ENCODE results near the gene LRRC75A.
"Not testable (repeated sequence)": the region's sequence is repeated elsewhere in the genome, so short reads cannot be mapped to it uniquely, and the experiment has no call there.

Gene LRRC75A, protein sequence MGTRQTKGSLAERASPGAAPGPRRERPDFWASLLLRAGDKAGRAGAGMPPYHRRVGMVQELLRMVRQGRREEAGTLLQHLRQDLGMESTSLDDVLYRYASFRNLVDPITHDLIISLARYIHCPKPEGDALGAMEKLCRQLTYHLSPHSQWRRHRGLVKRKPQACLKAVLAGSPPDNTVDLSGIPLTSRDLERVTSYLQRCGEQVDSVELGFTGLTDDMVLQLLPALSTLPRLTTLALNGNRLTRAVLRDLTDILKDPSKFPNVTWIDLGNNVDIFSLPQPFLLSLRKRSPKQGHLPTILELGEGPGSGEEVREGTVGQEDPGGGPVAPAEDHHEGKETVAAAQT

DNA sequence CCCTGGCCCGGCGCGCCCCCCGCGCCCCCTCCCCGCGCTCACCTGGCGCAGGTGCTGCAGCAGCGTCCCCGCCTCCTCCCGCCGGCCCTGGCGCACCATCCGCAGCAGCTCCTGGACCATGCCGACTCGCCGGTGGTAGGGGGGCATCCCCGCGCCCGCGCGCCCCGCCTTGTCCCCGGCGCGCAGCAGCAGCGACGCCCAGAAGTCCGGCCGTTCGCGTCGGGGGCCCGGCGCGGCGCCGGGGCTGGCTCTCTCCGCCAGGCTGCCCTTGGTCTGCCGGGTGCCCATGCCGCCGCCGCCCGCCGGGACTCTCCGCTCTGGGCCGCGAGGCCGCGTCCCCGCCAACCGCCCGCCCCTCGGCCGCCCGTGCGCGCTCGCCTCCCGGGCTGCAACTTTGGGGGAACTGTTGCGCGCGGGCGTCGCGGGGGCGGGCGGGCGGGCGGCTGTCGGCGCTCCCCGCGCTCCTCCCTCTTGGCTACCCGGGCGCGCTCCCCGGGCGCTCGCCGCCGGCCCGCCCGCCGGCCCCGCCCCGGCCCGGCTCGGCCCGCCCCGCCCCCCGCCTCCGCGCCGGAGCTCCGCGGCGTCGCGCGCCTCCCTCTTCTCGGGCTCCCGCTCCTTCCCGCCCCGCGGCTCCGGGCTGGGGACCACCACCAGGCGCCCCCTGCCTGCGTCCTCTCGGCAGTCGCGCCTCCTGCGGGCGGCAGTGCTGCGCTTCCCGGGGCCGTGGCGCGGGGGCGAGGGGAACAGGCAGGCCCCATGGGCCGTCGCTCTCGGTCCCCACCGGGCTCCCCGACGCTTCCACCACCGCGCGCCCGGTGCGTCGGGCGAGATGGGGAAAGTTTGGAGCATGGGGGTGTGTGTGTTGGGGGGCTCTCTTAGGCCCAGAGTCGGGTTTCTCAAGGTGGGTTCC is at the start of gene LRRC75A:
Gene LRRC75A (minus strand): TSS at position 491 of the 910 bp plus-strand sequence. CDS start 203 bp downstream, at position 288.
- Histone ChIP-seq H4K20me1 (peaks cover 10% of the 10 kb centered on the region; the same call in 1 of the 2 replicates), H3K4me3 (peak within 1 kb of the TSS; percentile 76), H3K4me2 (peak within 1 kb of the TSS; percentile 96), H3K9ac (peak within 1 kb of the TSS; percentile 71; the same call in 1 of the 2 replicates), H3K36me3 (no peaks in the 10 kb centered on the region), H3K4me1 (peaks cover 34% of the 10 kb centered on the region), H3K9me3 (no peaks in the 10 kb centered on the region), H3K27ac (no peak within 1 kb of the TSS; the same call in 1 of the 2 replicates), H3K27me3 (0 out of 2 replicates have a peak, but pooled peaks cover 9% of the 10 kb centered on the region)
- TF ChIP-seq Cebpa-rat (IDR thresholded peaks at IDR 0.05) = no peak

DNA sequence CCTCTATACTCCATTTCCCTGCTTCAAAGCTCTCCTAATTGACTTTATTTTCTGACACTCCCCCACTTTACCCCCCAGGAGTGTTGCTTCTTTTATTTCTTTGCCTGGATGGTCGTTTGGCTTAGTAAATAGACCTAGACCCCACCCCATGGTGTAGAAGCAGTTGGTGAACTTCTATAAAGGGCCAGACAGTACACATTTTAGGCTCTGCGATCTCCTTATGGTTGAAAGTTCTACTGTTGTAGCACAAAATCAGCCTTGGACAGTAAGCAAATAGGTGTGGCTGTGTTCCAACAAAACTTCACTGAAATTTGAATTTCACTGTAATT is 45.1 kb upstream of the LRRC75A start:
- Histone ChIP-seq H3K9ac (no peak overlapping the region), H3K4me1 (peaks cover 18% of the 10 kb centered on the region), H3K27me3 (no peaks in the 10 kb centered on the region), H4K20me1 (no peaks in the 10 kb centered on the region), H3K4me2 (peak overlapping the region; percentile 87), H3K27ac (no peak overlapping the region), H3K36me3 (no peaks in the 10 kb centered on the region), H3K4me3 (peak overlapping the region; percentile 75), H3K9me3 (peaks cover 16% of the 10 kb centered on the region)
- no peak for TF ChIP-seq Cebpa-rat (IDR thresholded peaks at IDR 0.05)

DNA sequence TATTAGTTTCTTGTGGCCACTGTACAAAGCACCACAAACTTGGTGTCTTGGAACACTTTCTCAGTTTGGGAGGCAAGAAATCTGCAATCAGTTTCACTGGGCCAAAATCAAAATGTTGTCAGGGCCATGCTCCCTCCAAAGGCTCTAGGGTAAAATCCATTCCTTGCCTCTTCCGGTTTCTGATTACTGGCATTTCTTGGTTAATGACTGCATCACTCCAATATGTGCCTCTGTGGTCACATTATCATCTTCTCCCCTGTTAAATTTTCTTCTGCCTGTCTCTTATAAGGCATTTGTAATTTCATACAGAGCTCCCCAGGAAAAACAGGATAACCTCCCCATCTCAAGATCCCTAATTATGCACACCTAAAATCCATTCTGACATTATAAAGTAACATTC is 42.2 kb upstream of the LRRC75A start:
- TF ChIP-seq Cebpa-rat (IDR thresholded peaks at IDR 0.05) = no peak
- no peaks in the 10 kb centered on the region for H3K9me3 ChIP-seq

DNA sequence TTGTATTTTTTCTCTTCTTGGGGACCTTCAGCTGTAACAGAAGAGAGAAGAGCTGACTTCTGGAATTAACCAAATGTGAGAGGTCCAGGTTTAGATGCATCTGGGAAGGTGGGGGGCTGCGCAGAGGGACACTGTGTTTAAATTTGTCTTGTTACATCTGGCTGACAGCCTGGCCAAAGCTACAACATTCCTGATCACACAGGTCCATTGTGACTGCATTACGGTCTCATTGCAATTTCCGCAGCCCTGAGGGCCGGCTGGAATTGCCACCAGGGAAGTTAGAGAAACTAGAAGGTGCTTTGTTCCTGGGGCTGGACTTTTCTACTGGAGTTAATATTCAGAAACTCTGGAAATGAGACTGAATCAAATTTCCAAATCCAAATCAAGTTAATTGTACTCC is 37.9 kb upstream of the LRRC75A start:
- H4K20me1 ChIP-seq = no peaks in the 10 kb centered on the region
- no peak overlapping the region for H3K4me3 ChIP-seq
- no peak overlapping the region for H3K4me2 ChIP-seq
- no peak overlapping the region for H3K27ac ChIP-seq
- no peak overlapping the region for H3K9ac ChIP-seq
- no peaks in the 10 kb centered on the region for H3K9me3 ChIP-seq
- TF ChIP-seq Cebpa-rat (IDR thresholded peaks at IDR 0.05) = no peak
- H3K4me1 ChIP-seq = peaks cover 2% of the 10 kb centered on the region; the same call in 1 of the 2 replicates
- no peaks in the 10 kb centered on the region for H3K36me3 ChIP-seq
- no peaks in the 10 kb centered on the region for H3K27me3 ChIP-seq

More for the DNA sequence above, 42.2 kb upstream of the LRRC75A start:
- Histone ChIP-seq H3K36me3 (no peaks in the 10 kb centered on the region), H3K27me3 (no peaks in the 10 kb centered on the region), H3K4me2 (no peak overlapping the region), H3K4me3 (no peak overlapping the region), H3K27ac (no peak overlapping the region), H3K4me1 (peaks cover 18% of the 10 kb centered on the region), H4K20me1 (no peaks in the 10 kb centered on the region), H3K9ac (no peak overlapping the region)

DNA sequence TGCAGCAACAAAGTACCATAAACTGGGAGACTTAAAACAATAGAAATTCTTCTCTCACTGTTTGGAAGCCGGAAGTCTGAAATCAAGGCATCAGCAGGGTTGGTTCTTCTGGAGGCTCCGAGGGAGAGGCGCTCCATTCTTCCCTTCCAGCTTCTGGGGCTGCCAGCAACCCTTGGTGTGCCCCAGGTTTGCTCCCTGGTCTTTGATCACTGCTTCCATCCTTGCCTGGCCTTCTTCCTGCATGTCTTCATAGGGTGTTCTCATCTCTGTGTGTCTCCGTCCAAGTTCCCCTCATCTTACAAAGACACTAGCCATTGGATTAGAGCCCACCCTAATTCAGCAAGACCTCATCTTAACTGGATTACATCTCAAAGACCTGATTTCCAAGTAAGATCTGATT is 35.3 kb upstream of the LRRC75A start:
- Histone ChIP-seq H3K4me3 (no peak overlapping the region), H3K36me3 (no peaks in the 10 kb centered on the region), H3K9me3 (no peaks in the 10 kb centered on the region), H3K27me3 (no peaks in the 10 kb centered on the region), H4K20me1 (no peaks in the 10 kb centered on the region), H3K4me1 (no peaks in the 10 kb centered on the region; the same call in 1 of the 2 replicates), H3K9ac (no peak overlapping the region), H3K4me2 (no peak overlapping the region), H3K27ac (no peak overlapping the region)
- no peak for TF ChIP-seq Cebpa-rat (IDR thresholded peaks at IDR 0.05)

DNA sequence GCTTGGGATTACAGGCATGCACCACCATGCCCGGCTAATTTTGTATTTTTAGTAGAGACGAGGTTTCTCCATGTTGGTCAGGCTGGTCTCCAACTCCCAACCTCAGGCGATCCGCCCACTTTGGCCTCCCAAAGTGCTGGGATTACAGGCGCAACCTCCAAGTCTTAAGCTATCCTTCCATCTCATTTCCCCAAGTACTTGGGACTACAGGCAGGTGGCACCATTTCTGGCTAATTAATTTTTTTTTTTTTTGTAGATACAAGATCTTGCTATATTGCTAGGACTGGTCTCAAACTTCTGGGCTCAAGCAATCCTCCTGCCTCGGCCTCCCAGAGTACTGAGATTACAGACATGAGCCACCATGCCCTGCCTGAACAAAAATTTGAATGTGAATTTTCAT is 33.6 kb upstream of the LRRC75A start:
- not testable (repeated sequence) for H3K36me3 ChIP-seq, H3K27ac ChIP-seq, H3K9me3 ChIP-seq, H3K27me3 ChIP-seq, H4K20me1 ChIP-seq, H3K4me3 ChIP-seq, H3K4me2 ChIP-seq, H3K9ac ChIP-seq, H3K4me1 ChIP-seq

DNA sequence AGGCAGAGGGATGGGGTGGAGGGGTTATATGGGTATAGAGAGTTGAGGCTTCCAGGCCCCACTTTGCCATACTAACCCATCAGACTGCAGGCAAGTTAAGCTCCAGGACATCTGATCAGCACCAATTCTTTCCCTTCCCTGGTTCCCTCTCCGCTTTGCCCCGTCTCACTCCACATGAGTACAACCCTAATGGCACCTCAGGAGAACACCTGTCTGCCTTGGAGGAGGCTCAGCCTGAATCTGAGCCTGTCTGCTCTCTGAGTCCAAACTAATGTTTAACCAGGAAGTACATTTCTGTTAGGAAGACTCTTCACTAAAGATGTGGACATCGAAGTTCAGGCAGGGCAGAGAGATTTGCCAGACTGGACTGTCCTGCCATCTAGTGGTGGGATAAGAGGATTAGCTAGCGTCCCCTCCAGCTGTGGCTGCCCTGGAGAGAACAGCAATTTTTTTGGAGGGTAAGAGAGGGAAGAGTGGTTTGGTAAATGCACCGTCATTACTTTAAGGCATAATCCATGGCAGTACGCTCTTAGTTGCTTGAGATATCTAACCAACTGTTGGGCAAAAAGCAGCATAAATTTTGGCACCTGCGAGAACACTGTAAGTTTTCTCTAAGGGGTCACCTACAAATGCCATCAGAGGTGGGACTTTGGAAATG is 29.2 kb upstream of the LRRC75A start:
- no peaks in the 10 kb centered on the region for H4K20me1 ChIP-seq
- H3K4me2 ChIP-seq = peak overlapping the region; percentile 42
- H3K4me3 ChIP-seq = no peak overlapping the region
- H3K27me3 ChIP-seq = no peaks in the 10 kb centered on the region
- H3K9ac ChIP-seq = no peak overlapping the region
- no peaks in the 10 kb centered on the region for H3K36me3 ChIP-seq
- H3K27ac ChIP-seq = peak overlapping the region; percentile 56
- no peak for TF ChIP-seq Cebpa-rat (IDR thresholded peaks at IDR 0.05)
- H3K4me1 ChIP-seq = peaks cover 20% of the 10 kb centered on the region
- no peaks in the 10 kb centered on the region for H3K9me3 ChIP-seq

DNA sequence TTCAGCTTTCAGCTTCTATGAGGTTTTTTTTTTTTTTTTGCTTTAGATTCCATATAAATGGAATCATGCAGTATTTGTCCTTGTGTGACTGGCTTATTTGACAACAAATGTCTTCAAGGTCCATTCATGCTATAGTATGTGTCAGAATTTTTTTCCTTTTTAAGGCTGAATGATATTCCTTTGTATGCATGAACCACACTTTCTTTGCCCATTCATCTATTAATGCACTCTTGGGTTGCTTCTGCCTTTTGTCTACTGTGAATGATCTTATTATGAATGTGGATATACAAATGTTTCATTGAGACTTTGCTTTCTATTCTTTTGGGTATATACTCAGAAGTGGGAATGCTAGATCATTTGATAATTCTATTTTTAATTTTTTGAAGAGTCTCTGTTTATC is 27.0 kb upstream of the LRRC75A start:
- H3K4me3 ChIP-seq = no peak overlapping the region
- H3K27ac ChIP-seq = no peak overlapping the region
- no peaks in the 10 kb centered on the region for H3K36me3 ChIP-seq
- H3K9ac ChIP-seq = no peak overlapping the region
- H4K20me1 ChIP-seq = no peaks in the 10 kb centered on the region
- H3K4me1 ChIP-seq = peaks cover 24% of the 10 kb centered on the region
- H3K27me3 ChIP-seq = no peaks in the 10 kb centered on the region
- no peak for TF ChIP-seq Cebpa-rat (IDR thresholded peaks at IDR 0.05)
- peaks cover 4% of the 10 kb centered on the region; the same call in 1 of the 2 replicates for H3K9me3 ChIP-seq
- H3K4me2 ChIP-seq = no peak overlapping the region

DNA sequence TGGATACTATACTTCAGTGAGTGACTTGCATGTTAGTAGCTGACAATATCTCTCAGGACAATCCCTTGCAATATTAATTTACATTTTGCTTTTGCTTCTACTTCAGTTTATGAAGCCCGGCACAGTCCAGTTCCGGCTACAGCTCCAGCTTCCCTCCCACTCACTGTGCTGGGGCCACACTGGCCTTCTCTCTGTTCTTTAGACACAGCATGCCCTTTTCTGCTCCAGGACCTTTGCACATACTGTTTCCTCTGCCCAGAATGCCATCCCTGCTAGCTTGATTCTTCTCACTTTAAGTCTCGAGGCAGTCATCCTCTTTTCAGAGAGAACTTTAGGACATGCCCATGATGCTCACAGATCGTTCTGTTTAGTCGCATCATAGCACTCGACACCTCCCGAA is 25.5 kb upstream of the LRRC75A start:
- H3K9me3 ChIP-seq = peaks cover 4% of the 10 kb centered on the region; the same call in 1 of the 2 replicates
- H3K36me3 ChIP-seq = no peaks in the 10 kb centered on the region
- peaks cover 24% of the 10 kb centered on the region for H3K4me1 ChIP-seq
- H3K9ac ChIP-seq = no peak overlapping the region
- peak overlapping the region; percentile 59 for H3K4me2 ChIP-seq
- H3K27ac ChIP-seq = no peak overlapping the region
- H3K27me3 ChIP-seq = no peaks in the 10 kb centered on the region
- H4K20me1 ChIP-seq = no peaks in the 10 kb centered on the region
- no peak overlapping the region for H3K4me3 ChIP-seq
- no peak for TF ChIP-seq Cebpa-rat (IDR thresholded peaks at IDR 0.05)
